HG03439 (cell line): ENCODE data around the gene NFE2L2.
"Not testable (repeated sequence)": the region's sequence is repeated elsewhere in the genome, so short reads cannot be mapped to it uniquely, and the experiment has no call there.

Experiments used
- ATAC-seq: cut with Tn5 transposase; IDR thresholded peaks from one replicate; pipeline ENCODE4 v1.9.1; 2021; ENCODE audit warnings: mild to moderate bottlenecking, moderate library complexity; ENCODE audit not compliant: unreplicated experiment

The NFE2L2 gene

GRCh38 chr2:177204417-177204816, 60.1 kb downstream of the NFE2L2 start:
- no peak for ATAC-seq

GRCh38 chr2:177201919-177202346, 62.6 kb downstream of the NFE2L2 start:
- no peak for ATAC-seq

GRCh38 chr2:177200419-177200818, 64.1 kb downstream of the NFE2L2 start:
- ATAC-seq: not testable (repeated sequence)

GRCh38 chr2:177195194-177195593, 69.3 kb downstream of the NFE2L2 start:
- ATAC-seq: no peak

- ATAC-seq: peak; percentile 55
Measured at GRCh38 chr2:177193240-177193639, 71.3 kb downstream of the NFE2L2 start.

- no peak for ATAC-seq
Measured at GRCh38 chr2:177192788-177193187, 71.7 kb downstream of the NFE2L2 start.

GRCh38 chr2:177190941-177191340, 73.6 kb downstream of the NFE2L2 start:
- no peak for ATAC-seq

GRCh38 chr2:177188482-177189469, 75.8 kb downstream of the NFE2L2 start:
- no peak for ATAC-seq

- ATAC-seq: no peak
Measured at GRCh38 chr2:177187631-177188312, 76.8 kb downstream of the NFE2L2 start.

GRCh38 chr2:177186038-177186437, 78.5 kb downstream of the NFE2L2 start:
- not testable (repeated sequence) for ATAC-seq

GRCh38 chr2:177184606-177185005, 79.9 kb downstream of the NFE2L2 start:
- no peak for ATAC-seq

GRCh38 chr2:177183860-177184259, 80.7 kb downstream of the NFE2L2 start:
- ATAC-seq: no peak
